Measurements from ENCODE around the gene RNF207.

DNA sequence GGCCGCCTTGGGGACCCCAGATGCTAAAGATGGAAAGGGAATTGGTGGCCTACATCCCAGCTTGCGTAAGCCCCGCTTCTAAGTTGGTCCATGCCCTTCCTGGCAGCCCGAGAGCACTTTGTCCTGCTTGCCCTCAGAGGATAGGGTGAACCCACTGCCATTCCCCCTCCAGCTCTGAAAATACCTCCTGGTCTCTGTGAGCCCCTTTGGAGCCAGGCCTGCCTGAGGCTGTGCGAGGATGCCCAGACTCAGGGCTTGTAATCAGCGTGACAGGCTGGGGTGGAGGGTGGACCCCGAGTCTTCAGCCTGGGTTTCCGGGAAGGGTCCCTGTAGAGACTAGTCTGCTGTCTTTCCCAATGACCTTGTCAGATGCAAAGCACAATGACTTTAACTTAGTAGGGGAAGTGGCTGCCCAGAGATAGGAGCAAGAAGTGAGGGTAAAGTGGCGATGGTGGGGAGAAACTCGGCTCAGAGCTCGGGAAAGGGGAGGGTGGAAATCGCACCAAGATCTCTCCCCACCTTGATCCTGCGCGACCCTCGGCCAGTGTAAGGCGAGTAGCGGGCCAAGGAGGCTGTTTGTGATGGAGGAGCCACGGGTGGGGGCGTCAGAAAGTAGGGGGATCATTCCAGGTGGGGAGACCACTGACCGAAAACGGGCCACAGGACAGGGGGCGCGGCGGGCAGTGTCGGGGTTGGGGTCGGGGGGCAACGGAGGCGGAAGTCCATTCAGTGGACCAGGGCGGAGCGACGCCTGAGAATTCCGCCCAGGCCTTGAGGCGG, 35.4 kb downstream of the RNF207 start:
- no peak for TF ChIP-seq ZNF274 (IDR thresholded peaks at IDR 0.05; ENCODE audit: low read depth, low read length)
- TF ChIP-seq SUZ12 (IDR thresholded peaks at IDR 0.05; ENCODE audit: extremely low read depth, insufficient read depth, insufficient read length): no peak

All from NT2/D1 (cell line).